Ascending aorta (tissue), 2 donors: ENCODE results near the gene KHNYN. TPM values are rescaled to one million over a fixed set of nuclear protein-coding genes. Genes with fewer than 3 reads are reported as not detected.

ENCODE experiments used
- DNase-seq, 2 donors: peaks; one replicate each; pipeline ENCODE4 v3.0.0-alpha.2; 2019; ENCODE audit warnings: low spot score in 2 of 2
- H3K27ac ChIP-seq, 2 donors: fragments of 200-600 bp; sonication (generic); one replicate each; pipeline ENCODE4 v1.5.1; 2016 to 2017; ENCODE audit warnings: mild to moderate bottlenecking in 1 of 2
- H3K27me3 ChIP-seq: fragments of 200-600 bp; sonication (generic); one replicate; pipeline ENCODE4 v1.5.1; 2017
- H3K36me3 ChIP-seq, 2 donors: fragments of 200-600 bp; sonication (generic); one replicate each; pipeline ENCODE4 v1.5.1; 2016
- H3K4me1 ChIP-seq, 2 donors: fragments of 200-600 bp; sonication (generic); one replicate each; pipeline ENCODE4 v1.5.1; 2016 to 2017; ENCODE audit warnings: mild to moderate bottlenecking in 1 of 2
- H3K4me3 ChIP-seq, 2 donors: fragments of 200-600 bp; sonication (generic); one replicate each; pipeline ENCODE4 v1.5.1; 2016 to 2017; ENCODE audit warnings: mild to moderate bottlenecking in 1 of 2
- H3K9me3 ChIP-seq, 2 donors: fragments of 200-600 bp; sonication (generic); one replicate each; pipeline ENCODE4 v1.5.1; 2016
- intact Hi-C: fragments of 100-400 bp; cut with DNase I; formaldehyde crosslinking; loops from one replicate; pipeline ENCODE4 v1.15.1; 2023
- total RNA-seq: library from RNA; depleted of rRNA; stranded (reverse); fragments of >200 nt; gene quantifications from one replicate; pipeline ENCODE4 v1.1.0, GENCODE V29; 2016
- TF ChIP-seq, protein P1 (sequence below), 3 experiments: fragments of 200-600 bp in 2 of 3; fragments of 450-650 bp in 1 of 3; sonication (generic) in 2 of 3; IDR thresholded peaks; one replicate each; pipeline ENCODE4 v1.5.1; 2016 to 2019; ENCODE audit warnings: antibody characterized with exemption in 3 of 3, mild to moderate bottlenecking in 1 of 3, moderate library complexity in 1 of 3

The KHNYN gene
- total RNA-seq, 1 donor from 2014 or later: 70.4 TPM

DNA sequence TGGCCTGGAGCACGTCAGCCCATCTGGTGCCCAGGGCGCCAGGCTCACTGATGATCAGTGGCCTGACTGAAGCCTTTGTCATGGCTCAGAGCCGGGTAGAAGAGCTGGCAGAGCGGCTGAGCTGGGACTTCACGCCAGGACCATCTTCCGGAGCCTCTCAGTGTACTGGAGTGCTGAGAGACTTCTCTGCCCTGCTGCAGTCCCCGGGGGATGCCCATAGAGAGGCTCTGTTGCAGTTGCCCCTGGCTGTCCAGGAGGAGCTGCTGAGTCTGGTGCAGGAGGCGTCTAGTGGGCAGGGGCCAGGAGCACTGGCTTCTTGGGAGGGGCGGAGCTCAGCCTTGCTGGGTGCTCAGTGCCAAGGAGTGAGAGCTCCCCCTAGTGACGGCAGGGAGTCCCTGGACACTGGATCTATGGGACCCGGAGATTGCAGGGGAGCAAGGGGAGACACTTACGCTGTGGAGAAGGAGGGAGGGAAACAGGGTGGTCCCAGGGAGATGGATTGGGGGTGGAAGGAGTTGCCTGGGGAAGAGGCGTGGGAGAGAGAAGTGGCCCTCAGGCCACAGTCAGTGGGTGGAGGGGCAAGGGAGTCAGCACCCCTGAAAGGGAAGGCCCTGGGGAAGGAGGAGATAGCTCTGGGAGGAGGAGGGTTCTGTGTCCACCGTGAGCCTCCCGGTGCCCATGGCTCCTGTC is 2.0 kb downstream of the KHNYN start:
- TF ChIP-seq, protein P1, sequence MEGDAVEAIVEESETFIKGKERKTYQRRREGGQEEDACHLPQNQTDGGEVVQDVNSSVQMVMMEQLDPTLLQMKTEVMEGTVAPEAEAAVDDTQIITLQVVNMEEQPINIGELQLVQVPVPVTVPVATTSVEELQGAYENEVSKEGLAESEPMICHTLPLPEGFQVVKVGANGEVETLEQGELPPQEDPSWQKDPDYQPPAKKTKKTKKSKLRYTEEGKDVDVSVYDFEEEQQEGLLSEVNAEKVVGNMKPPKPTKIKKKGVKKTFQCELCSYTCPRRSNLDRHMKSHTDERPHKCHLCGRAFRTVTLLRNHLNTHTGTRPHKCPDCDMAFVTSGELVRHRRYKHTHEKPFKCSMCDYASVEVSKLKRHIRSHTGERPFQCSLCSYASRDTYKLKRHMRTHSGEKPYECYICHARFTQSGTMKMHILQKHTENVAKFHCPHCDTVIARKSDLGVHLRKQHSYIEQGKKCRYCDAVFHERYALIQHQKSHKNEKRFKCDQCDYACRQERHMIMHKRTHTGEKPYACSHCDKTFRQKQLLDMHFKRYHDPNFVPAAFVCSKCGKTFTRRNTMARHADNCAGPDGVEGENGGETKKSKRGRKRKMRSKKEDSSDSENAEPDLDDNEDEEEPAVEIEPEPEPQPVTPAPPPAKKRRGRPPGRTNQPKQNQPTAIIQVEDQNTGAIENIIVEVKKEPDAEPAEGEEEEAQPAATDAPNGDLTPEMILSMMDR (IDR thresholded peaks at IDR 0.05): peak; percentile 84 to 92 (median 85)
- H3K4me1 ChIP-seq: peaks cover 5 to 27% of the 10 kb centered on the region in 2 donors

DNA sequence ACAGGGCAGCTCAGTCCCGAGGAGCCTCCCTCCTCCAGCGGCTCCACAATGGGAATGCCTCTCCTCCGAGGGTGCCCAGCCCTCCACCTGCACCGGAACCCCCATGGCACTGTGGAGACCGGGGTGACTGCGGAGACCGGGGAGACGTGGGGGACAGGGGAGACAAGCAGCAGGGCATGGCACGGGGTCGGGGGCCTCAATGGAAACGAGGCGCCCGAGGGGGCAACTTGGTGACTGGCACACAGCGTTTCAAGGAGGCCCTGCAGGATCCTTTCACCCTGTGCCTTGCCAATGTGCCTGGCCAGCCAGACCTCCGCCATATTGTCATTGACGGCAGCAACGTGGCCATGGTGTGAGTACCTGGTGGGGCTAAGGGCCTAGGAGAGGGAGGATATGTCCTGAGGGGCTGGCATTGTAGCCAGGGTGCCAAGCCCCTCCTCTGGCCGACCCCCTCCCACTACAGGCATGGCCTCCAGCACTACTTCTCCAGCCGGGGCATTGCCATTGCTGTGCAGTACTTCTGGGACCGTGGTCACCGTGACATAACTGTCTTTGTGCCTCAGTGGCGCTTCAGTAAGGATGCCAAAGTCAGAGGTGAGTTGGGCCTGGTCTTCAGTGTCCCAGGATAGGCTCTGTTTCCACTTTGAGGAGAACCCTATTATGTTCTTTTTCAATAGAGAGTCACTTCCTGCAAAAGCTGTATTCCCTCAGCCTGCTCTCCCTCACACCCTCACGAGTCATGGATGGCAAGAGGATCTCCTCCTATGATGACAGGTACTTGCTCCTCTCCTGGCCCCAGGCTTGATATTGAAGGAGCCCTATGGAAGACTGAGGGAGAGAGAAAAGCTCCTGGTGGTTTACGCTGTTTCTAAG is 2.7 kb downstream of the KHNYN start:
- peaks cover 40 to 45% of the 10 kb centered on the region in 2 donors for H3K36me3 ChIP-seq
- TF ChIP-seq, protein P1 (IDR thresholded peaks at IDR 0.05): no peak
- peaks cover 5 to 32% of the 10 kb centered on the region in 2 donors for H3K4me1 ChIP-seq
- H3K27ac ChIP-seq: peak overlapping the region; percentile 88 to 96
- intact Hi-C loops: loop anchor here (5.0 to 10.0 kb wide), 2 partner anchors 190 to 1068 kb away; partner anchors contain the start of genes EFS and TINF2
- H3K4me3 ChIP-seq: peak overlapping the region; percentile 22 to 92
- peak in 1 of 2 donors; percentile 66 for DNase-seq
- no peaks in the 10 kb centered on the region for H3K27me3 ChIP-seq
- H3K9me3 ChIP-seq: no peaks in the 10 kb centered on the region

More for the DNA sequence above, 2.0 kb downstream of the KHNYN start:
- intact Hi-C loops: loop anchor here (5.0 to 10.0 kb wide), 2 partner anchors 189 to 1067 kb away; partner anchors contain the start of genes EFS and TINF2
- Histone ChIP-seq H3K27me3 (no peaks in the 10 kb centered on the region), H3K36me3 (peaks cover 33 to 37% of the 10 kb centered on the region in 2 donors), H3K4me3 (peak overlapping the region; percentile 78 to 92), H3K27ac (peak overlapping the region; percentile 88 to 96), H3K9me3 (no peaks in the 10 kb centered on the region)
- DNase-seq: peak; percentile 70 to 93

DNA sequence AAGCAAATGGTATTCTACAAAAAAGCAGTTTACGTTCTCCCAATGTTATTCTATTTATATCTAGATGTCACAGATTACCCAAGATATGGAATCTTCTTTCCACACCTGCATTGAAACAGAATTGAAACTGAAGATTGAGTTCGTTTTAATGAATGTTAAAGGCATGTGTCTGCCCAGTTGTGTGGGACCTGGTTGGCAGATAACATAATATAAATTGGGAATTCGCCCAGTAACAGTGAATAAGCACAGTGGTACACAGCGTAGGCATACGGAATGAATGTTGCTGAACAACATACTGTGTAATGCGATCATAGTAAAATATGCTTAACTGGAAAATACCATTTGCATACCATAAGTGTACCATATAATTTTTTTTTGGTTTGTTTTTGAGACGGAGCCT is 4.3 kb downstream of the KHNYN start:
- Histone ChIP-seq H3K27me3 (no peaks in the 10 kb centered on the region), H3K4me3 (no peak overlapping the region), H3K36me3 (peaks cover 51 to 60% of the 10 kb centered on the region in 2 donors), H3K4me1 (peaks cover 5 to 29% of the 10 kb centered on the region in 2 donors), H3K9me3 (no peaks in the 10 kb centered on the region), H3K27ac (no peak overlapping the region)
- intact Hi-C loops: loop anchor here (5.0 to 10.0 kb wide), 2 partner anchors 192 to 1069 kb away; partner anchors contain the start of genes EFS and TINF2
- TF ChIP-seq, protein P1 (IDR thresholded peaks at IDR 0.05): no peak
- no peak for DNase-seq

DNA sequence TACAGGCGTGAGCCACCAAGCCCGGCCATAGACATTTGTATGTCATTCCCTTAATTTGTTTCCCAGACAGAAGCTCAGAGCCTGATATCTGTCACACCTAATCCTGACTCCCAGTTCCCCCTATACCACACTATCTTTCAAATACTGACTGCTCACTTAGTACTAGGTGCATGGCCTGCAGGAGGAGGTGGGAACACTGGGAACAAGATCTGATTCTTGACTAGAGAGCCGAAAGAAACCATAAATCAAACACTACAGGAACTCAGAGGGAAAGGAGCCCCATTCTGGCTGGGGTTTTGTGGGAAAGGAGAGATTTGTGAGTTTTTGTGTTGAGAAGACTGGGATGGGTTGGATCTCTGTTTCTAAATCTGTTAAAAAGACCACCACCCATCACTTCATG is 4.9 kb downstream of the KHNYN start:
- H3K27me3 ChIP-seq: no peaks in the 10 kb centered on the region
- TF ChIP-seq, protein P1 (IDR thresholded peaks at IDR 0.05): no peak
- H3K36me3 ChIP-seq: peaks cover 58 to 67% of the 10 kb centered on the region in 2 donors
- intact Hi-C loops: loop anchor here (5.0 to 10.0 kb wide), 2 partner anchors 192 to 1070 kb away; partner anchors contain the start of genes EFS and TINF2
- H3K27ac ChIP-seq: peak overlapping the region in 1 of 2 donors; percentile 24
- no peak overlapping the region for H3K4me3 ChIP-seq
- H3K9me3 ChIP-seq: no peaks in the 10 kb centered on the region
- peaks cover 5 to 25% of the 10 kb centered on the region in 2 donors for H3K4me1 ChIP-seq
- no peak for DNase-seq

DNA sequence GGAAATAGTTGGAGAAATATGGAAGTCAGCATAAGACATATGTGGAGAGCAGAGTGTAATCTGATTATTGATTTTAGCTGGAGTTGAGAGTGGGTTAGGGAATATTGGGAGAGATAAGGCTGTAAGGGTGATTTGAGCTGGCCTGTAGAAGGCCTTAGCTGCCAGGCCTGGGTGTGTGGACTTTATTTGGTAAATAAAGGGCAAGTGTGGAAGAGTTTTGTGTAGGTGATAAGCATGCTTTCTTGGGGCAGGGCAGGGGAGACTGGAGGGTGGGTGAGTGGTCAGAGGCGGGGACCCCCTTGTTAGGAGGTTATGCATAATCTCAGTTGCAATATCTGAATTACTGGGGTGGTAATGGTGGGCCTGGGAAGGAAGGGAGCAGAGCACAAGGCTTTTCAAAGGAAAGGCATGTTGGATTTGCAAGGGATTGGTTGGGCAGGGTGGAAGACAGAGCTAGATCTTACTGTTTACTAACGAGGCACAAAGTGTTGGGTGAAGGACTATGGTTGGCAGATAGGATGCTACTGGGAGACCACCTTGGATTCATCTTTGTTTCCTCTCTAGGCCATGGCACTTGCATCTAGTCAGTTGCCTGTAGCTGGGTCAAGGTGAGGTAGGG is 5.5 kb downstream of the KHNYN start:
- H3K9me3 ChIP-seq: no peaks in the 10 kb centered on the region
- H3K36me3 ChIP-seq: peaks cover 64 to 73% of the 10 kb centered on the region in 2 donors
- no peak overlapping the region for H3K4me3 ChIP-seq
- TF ChIP-seq, protein P1 (IDR thresholded peaks at IDR 0.05): no peak
- intact Hi-C loops: loop anchor here (10.0 kb wide), 1 partner anchor 1070 kb away; the partner anchor contains the start of gene EFS
- DNase-seq: no peak
- H3K27me3 ChIP-seq: no peaks in the 10 kb centered on the region
- peak overlapping the region in 1 of 2 donors; percentile 24 for H3K27ac ChIP-seq
- peaks cover 5 to 25% of the 10 kb centered on the region in 2 donors for H3K4me1 ChIP-seq
